Endothelial cell of umbilical vein (primary cell): ENCODE results near the gene TCEA2. TPM values are rescaled to one million over a fixed set of nuclear protein-coding genes. Genes with fewer than 3 reads are reported as not detected.

Experiments
- BruUV-seq: library from RNA; stranded (reverse); fragments of 400-500 nt; replicated peaks from 2 replicates; lab custom pipeline; 2021; lab: Mats Ljungman, UMichigan
- CTCF ChIA-PET: fragments of 300-600, 350-600 bp; sonication (Branson Sonifier 250); formaldehyde crosslinking; loops from one replicate; lab custom pipeline; 2021; ENCODE audit warnings: antibody characterized with exemption, inconsistent platforms; lab: Charles Lee
- POLR2A ChIA-PET: fragments of 300-600, 350-600 bp; sonication (Branson Sonifier 250); formaldehyde crosslinking; loops from one replicate; lab custom pipeline; 2021; ENCODE audit warnings: antibody characterized with exemption, inconsistent platforms; lab: Charles Lee
- DNase-seq: peaks from one replicate; pipeline ENCODE4 v3.0.0-alpha.2; 2011; ENCODE audit warnings: low read depth, low spot score
- FAIRE-seq: peaks from 2 replicates; lab custom pipeline; 2011; peaks lifted over from hg19 to GRCh38; lab: Jason Lieb, UNC
- H2AFZ ChIP-seq: 2 replicates; pipeline ENCODE4 v1.6.0; 2012; ENCODE audit warnings: low read depth, low read length, control low read depth, inconsistent platforms
- H3K27ac ChIP-seq: 2 replicates; pipeline ENCODE4 v1.5.1; 2011; ENCODE audit warnings: low read depth, mild to moderate bottlenecking, control low read depth, low read length, moderate library complexity; ENCODE audit not compliant: insufficient read depth
- H3K27me3 ChIP-seq, 2 experiments: 2 replicates each; pipeline versions ENCODE4 v1.6.0 to v1.6.1; 2011; ENCODE audit warnings: low read length in 2 of 2, mixed read lengths in 1 of 2; ENCODE audit not compliant: control insufficient read depth in 2 of 2, insufficient read depth in 2 of 2
- H3K36me3 ChIP-seq, 2 experiments: 2 replicates in 1 of 2; 3 replicates in 1 of 2; pipeline ENCODE4 v1.5.1; 2011; ENCODE audit warnings: low read length in 2 of 2, mild to moderate bottlenecking in 1 of 2, moderate library complexity in 1 of 2; ENCODE audit not compliant: control insufficient read depth in 2 of 2, insufficient read depth in 2 of 2; ENCODE audit errors: extremely low read depth in 1 of 2
- H3K4me1 ChIP-seq: 3 replicates; pipeline ENCODE4 v1.5.1; 2011; ENCODE audit warnings: mild to moderate bottlenecking, low read length; ENCODE audit not compliant: control insufficient read depth, insufficient read depth; ENCODE audit errors: extremely low read depth
- H3K4me2 ChIP-seq: 2 replicates; pipeline ENCODE4 v1.6.1; 2011; ENCODE audit warnings: low read length, control low read depth, mixed read lengths; ENCODE audit not compliant: insufficient read depth
- H3K4me3 ChIP-seq, 3 experiments: fragments of 200-600 bp in 1 of 3; sonication (generic), shearing (Covaris generic) in 1 of 3; replicated peaks in 1 of 3; 2 replicates each; pipeline ENCODE4 v1.5.1; 2011 to 2016; ENCODE audit warnings: control low read depth in 3 of 3, low read length in 3 of 3, mild to moderate bottlenecking in 2 of 3, inconsistent platforms in 1 of 3, low read depth in 1 of 3, moderate library complexity in 1 of 3; ENCODE audit not compliant: insufficient read depth in 1 of 3
- H3K79me2 ChIP-seq: 2 replicates; pipeline ENCODE4 v1.6.0; 2012; ENCODE audit warnings: low read length, inconsistent platforms; ENCODE audit not compliant: control insufficient read depth, insufficient read depth
- H3K9ac ChIP-seq: replicated peaks from 2 replicates; pipeline ENCODE3; 2011; ENCODE audit warnings: low read length, control low read depth; ENCODE audit not compliant: insufficient read depth; ENCODE audit errors: extremely low read depth
- H3K9me1 ChIP-seq: replicated peaks from 3 replicates; pipeline ENCODE4 v1.6.0; 2011; ENCODE audit warnings: mild to moderate bottlenecking, low read length; ENCODE audit not compliant: control insufficient read depth, insufficient read depth; ENCODE audit errors: extremely low read depth
- H3K9me3 ChIP-seq: replicated peaks from 2 replicates; pipeline ENCODE4 v1.5.1; 2012; ENCODE audit warnings: low read length, inconsistent platforms; ENCODE audit not compliant: control insufficient read depth, insufficient read depth
- H4K20me1 ChIP-seq: replicated peaks from 2 replicates; pipeline ENCODE3; 2011; ENCODE audit warnings: mild to moderate bottlenecking, low read length; ENCODE audit not compliant: control insufficient read depth, insufficient read depth; ENCODE audit errors: extremely low read depth
- CTCF ChIP-seq, 2 donors: IDR thresholded peaks; 1 replicate in 1 of 2; 2 replicates in 1 of 2; pipeline ENCODE4 v1.5.1; 2011; ENCODE audit warnings: low read length in 2 of 2, mild to moderate bottlenecking in 2 of 2, moderate library complexity in 2 of 2, control low read depth in 1 of 2, inconsistent platforms in 1 of 2, low read depth in 1 of 2; ENCODE audit not compliant: insufficient read depth in 1 of 2; ENCODE audit errors: extremely low read depth in 1 of 2
- FOS ChIP-seq: IDR thresholded peaks from 2 replicates; pipeline ENCODE4 v1.6.1; 2011; ENCODE audit warnings: mild to moderate bottlenecking, low read length, moderate library complexity, borderline replicate concordance; ENCODE audit not compliant: insufficient read depth
- GATA2 ChIP-seq: IDR thresholded peaks from 2 replicates; pipeline ENCODE4 v1.7.0; 2011; ENCODE audit warnings: low read depth, mild to moderate bottlenecking, moderate library complexity, mixed read lengths, low read length; ENCODE audit not compliant: insufficient read length, insufficient read depth
- JUN ChIP-seq: IDR thresholded peaks from 2 replicates; pipeline ENCODE4 v1.6.1; 2011; ENCODE audit warnings: borderline replicate concordance, low read depth; ENCODE audit not compliant: insufficient read length, insufficient read depth
- MAX ChIP-seq: IDR thresholded peaks from 2 replicates; pipeline ENCODE4 v1.6.1; 2011; ENCODE audit not compliant: insufficient read depth, insufficient read length
- MYC ChIP-seq: IDR thresholded peaks from one replicate; pipeline ENCODE4 v1.6.1; 2011; ENCODE audit warnings: mild to moderate bottlenecking, low read depth, low read length
- POLR2A ChIP-seq: IDR thresholded peaks from 2 replicates; pipeline ENCODE4 v1.6.1; 2012; ENCODE audit warnings: low read depth, mild to moderate bottlenecking, control low read depth, low read length
- POLR2AphosphoS5 ChIP-seq: IDR thresholded peaks from 2 replicates; pipeline ENCODE4 v1.6.1; 2012; ENCODE audit warnings: low read depth, mild to moderate bottlenecking, control low read depth, low read length, moderate library complexity; ENCODE audit not compliant: insufficient read depth
- dilution Hi-C: fragments of 300-500 bp; cut with MboI; formaldehyde crosslinking; loops from one replicate; pipeline ENCODE4 v1.15.0; 2019; ENCODE audit warnings: low sequenced_read_pairs; ENCODE audit not compliant: extremely low pct_ligation_motif_present
- intact Hi-C: fragments of 100-400 bp; cut with micrococcal nuclease; formaldehyde crosslinking; loops from one replicate; pipeline ENCODE4 v1.10.0; 2022
- polyA plus RNA-seq, 4 experiments: library from polyadenylated mRNA; depleted of rRNA in 3 of 4; stranded (reverse) in 3 of 4; unstranded in 1 of 4; fragments of >200 nt; gene quantifications; 2 replicates each; pipeline versions ENCODE4 v1.2.1 to v1.2.3, GENCODE V29; 2011 to 2012; ENCODE audit warnings: missing spikeins in 1 of 4
- total RNA-seq: library from RNA; stranded (reverse); gene quantifications from 2 replicates; pipeline ENCODE4 v1.2.3, GENCODE V29; 2021

The TCEA2 gene
- total and polyA plus RNA-seq, 2 donors (not counting 3 experiments of a cell fraction or from before 2014, with no cell fraction given), result 53.1 to 65.5 TPM

GRCh38 chr20:64038565-64039292 is 24.3 kb upstream of the TCEA2 start:
- peak overlapping the region; percentile 51 for H3K9ac ChIP-seq
- no peaks in the 10 kb centered on the region for H3K9me1 ChIP-seq
- H3K27ac ChIP-seq, result peak overlapping the region; percentile 25
- H3K36me3 ChIP-seq, result no peaks in the 10 kb centered on the region
- H3K4me3 ChIP-seq, result peak overlapping the region in 2 of 3 experiments; percentile 46 to 65
- H3K27me3 ChIP-seq, result no peaks in the 10 kb centered on the region
- dilution Hi-C loops (no loop called here), intact Hi-C loops (loop anchor here (1.0 kb wide), 5 partner anchors 9 to 82 kb away; partner anchors contain the start of gene PRPF6)
- peaks cover 42% of the 10 kb centered on the region for H3K4me1 ChIP-seq
- TSS peak; percentile 6 for BruUV-seq
- DNase-seq, result peak; percentile 96
- peak overlapping the region; percentile 48 for H3K4me2 ChIP-seq
- no peak for FAIRE-seq
- H2AFZ ChIP-seq, result peak overlapping the region; percentile 43
- ChIA-PET POLR2A (interaction anchor here (0.6 to 2.3 kb wide), 8 partner anchors 10 to 45 kb away, joined by 3 to 21 read pairs (median 6); partner anchors contain the start of genes SOX18 and TCEA2), CTCF (interaction anchor here (0.6 to 7.5 kb wide), 30 partner anchors 8 to 1597 kb away, joined by 3 to 412 read pairs (median 5); partner anchors contain the start of genes LKAAEAR1, OPRL1, PRPF6 and PTK6)
- no peaks in the 10 kb centered on the region for H4K20me1 ChIP-seq
- TF ChIP-seq POLR2A (no peak), POLR2AphosphoS5 (peak; percentile 78), JUN (no peak), GATA2 (no peak), MYC (no peak), FOS (no peak), CTCF (IDR thresholded peaks at IDR 0.05; ENCODE audit: extremely low read depth in 1 of 2, insufficient read depth in 1 of 2, low read depth in 1 of 2, low read length in 2 of 2) (peak; percentile 55 to 85), MAX (no peak)
- no peaks in the 10 kb centered on the region for H3K79me2 ChIP-seq
- H3K9me3 ChIP-seq, result no peaks in the 10 kb centered on the region
